PC-9 (cell line): ENCODE measurements around the gene ANK2. TPM values are rescaled to one million over a fixed set of nuclear protein-coding genes. Genes with fewer than 3 reads are reported as not detected.

Source experiments
- BruUV-seq: library from RNA; stranded (reverse); fragments of 400-500 nt; replicated peaks from 2 replicates; lab custom pipeline; 2021; lab: Mats Ljungman, UMichigan
- CTCF ChIA-PET: fragments of 300-600 bp; sonication (Branson Sonifier 250); formaldehyde crosslinking; loops from one replicate; lab custom pipeline; 2022; ENCODE audit warnings: antibody characterized with exemption; lab: Charles Lee
- POLR2A ChIA-PET: fragments of 300-600 bp; sonication (Branson Sonifier 250); formaldehyde crosslinking; loops from one replicate; lab custom pipeline; 2022; ENCODE audit warnings: antibody characterized with exemption; ENCODE audit not compliant: unreplicated experiment; lab: Charles Lee
- DNase-seq, 2 experiments: peaks; one replicate each; pipeline versions ENCODE4 v3.0.0 to v3.0.0-alpha.2; 2015 to 2022; ENCODE audit warnings: mixed read lengths in 1 of 2
- H2AFZ ChIP-seq: fragments of 200-600 bp; sonication (generic); 2 replicates; pipeline ENCODE4 v1.8.1; 2017; ENCODE audit warnings: antibody characterized with exemption
- H3F3A ChIP-seq: fragments of 200-600 bp; sonication (generic); 2 replicates; pipeline ENCODE4 v1.8.1; 2017; ENCODE audit warnings: antibody characterized with exemption, mild to moderate bottlenecking, low read depth; ENCODE audit not compliant: insufficient read depth
- H3K27ac ChIP-seq: fragments of 200-600 bp; sonication (generic); 2 replicates; pipeline ENCODE4 v1.6.1; 2016; ENCODE audit warnings: mixed run types
- H3K27me3 ChIP-seq: fragments of 200-600 bp; sonication (generic); 2 replicates; pipeline ENCODE4 v1.6.1; 2016; ENCODE audit warnings: low read depth, mixed run types; ENCODE audit not compliant: insufficient read depth
- H3K36me3 ChIP-seq: fragments of 200-600 bp; sonication (generic); 2 replicates; pipeline ENCODE4 v1.6.1; 2016; ENCODE audit warnings: low read depth, mixed run types
- H3K4me1 ChIP-seq: fragments of 200-600 bp; sonication (generic); replicated peaks from 2 replicates; pipeline ENCODE4 v1.6.1; 2016; ENCODE audit warnings: mixed run types; ENCODE audit not compliant: insufficient read depth
- H3K4me2 ChIP-seq: fragments of 200-600 bp; sonication (generic); 2 replicates; pipeline ENCODE4 v1.6.1; 2017; ENCODE audit warnings: mixed run types
- H3K4me3 ChIP-seq: fragments of 200-600 bp; sonication (generic); 2 replicates; pipeline ENCODE4 v1.6.1; 2016; ENCODE audit warnings: mixed run types
- H3K79me2 ChIP-seq: fragments of 200-600 bp; sonication (generic); 2 replicates; pipeline ENCODE4 v1.6.1; 2017; ENCODE audit warnings: low read depth, mixed run types
- H3K9me2 ChIP-seq: fragments of 200-600 bp; sonication (generic); 2 replicates; pipeline ENCODE4 v1.8.1; 2017; ENCODE audit warnings: mild to moderate bottlenecking; ENCODE audit not compliant: insufficient read depth
- H3K9me3 ChIP-seq: fragments of 200-600 bp; sonication (generic); 2 replicates; pipeline ENCODE4 v1.8.1; 2016; ENCODE audit warnings: low read depth; ENCODE audit not compliant: insufficient read depth
- H4K20me1 ChIP-seq: fragments of 200-600 bp; sonication (generic); 2 replicates; pipeline ENCODE4 v1.8.1; 2017; ENCODE audit not compliant: insufficient read depth
- EZH2 ChIP-seq: fragments of 200-600 bp; sonication (generic); IDR thresholded peaks from 2 replicates; pipeline ENCODE4 v1.8.0; 2017; ENCODE audit warnings: antibody characterized with exemption, low read depth
- intact Hi-C: fragments of 100-400 bp; cut with micrococcal nuclease; formaldehyde crosslinking; loops from one replicate; pipeline ENCODE4 v1.10.0; 2022; ENCODE audit not compliant: unreplicated experiment
- total RNA-seq: library from RNA; stranded (reverse); gene quantifications from 2 replicates; pipeline ENCODE4 v1.2.3, GENCODE V29; 2021
- TF ChIP-seq, protein P1 (sequence below): fragments of 200-600 bp; sonication (generic); conservative IDR thresholded peaks from 2 replicates; pipeline ENCODE4 v1.6.1; 2017; ENCODE audit warnings: mixed run types, antibody characterized with exemption, mild to moderate bottlenecking, moderate library complexity

Gene ANK2
- total RNA-seq, 1 experiment from 2014 or later: 0.61 TPM

DNA sequence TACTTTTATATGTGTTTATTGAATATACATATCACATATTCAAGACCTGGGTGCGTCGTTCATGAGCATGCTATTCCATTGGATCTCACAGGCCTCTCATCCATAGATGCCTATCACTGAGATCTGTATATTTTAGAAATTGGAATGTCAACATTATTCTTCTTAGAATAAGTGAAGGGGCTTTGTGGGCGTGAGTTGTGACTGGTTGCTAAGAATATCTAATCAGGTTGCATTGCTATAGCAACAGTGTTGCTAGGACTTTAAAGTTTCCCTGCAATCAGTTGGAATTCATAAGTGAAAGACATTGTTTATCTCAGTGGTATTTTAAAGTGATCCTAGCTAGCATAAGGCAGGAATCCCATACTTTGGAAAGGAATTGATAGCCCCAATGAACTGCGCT lies 36.7 kb upstream of the ANK2 start:
- Histone ChIP-seq H3K4me3 (no peak overlapping the region), H3K9me3 (no peaks in the 10 kb centered on the region), H3K36me3 (no peaks in the 10 kb centered on the region), H3K27ac (no peak overlapping the region), H2AFZ (no peak overlapping the region), H3K79me2 (no peaks in the 10 kb centered on the region), H3K9me2 (no peaks in the 10 kb centered on the region), H3F3A (no peaks in the 10 kb centered on the region), H4K20me1 (no peaks in the 10 kb centered on the region), H3K27me3 (no peaks in the 10 kb centered on the region), H3K4me1 (no peaks in the 10 kb centered on the region), H3K4me2 (no peak overlapping the region)
- ChIA-PET CTCF (no interaction called here), POLR2A (no interaction called here)
- intact Hi-C loops: no loop called here
- TF ChIP-seq, protein P1, sequence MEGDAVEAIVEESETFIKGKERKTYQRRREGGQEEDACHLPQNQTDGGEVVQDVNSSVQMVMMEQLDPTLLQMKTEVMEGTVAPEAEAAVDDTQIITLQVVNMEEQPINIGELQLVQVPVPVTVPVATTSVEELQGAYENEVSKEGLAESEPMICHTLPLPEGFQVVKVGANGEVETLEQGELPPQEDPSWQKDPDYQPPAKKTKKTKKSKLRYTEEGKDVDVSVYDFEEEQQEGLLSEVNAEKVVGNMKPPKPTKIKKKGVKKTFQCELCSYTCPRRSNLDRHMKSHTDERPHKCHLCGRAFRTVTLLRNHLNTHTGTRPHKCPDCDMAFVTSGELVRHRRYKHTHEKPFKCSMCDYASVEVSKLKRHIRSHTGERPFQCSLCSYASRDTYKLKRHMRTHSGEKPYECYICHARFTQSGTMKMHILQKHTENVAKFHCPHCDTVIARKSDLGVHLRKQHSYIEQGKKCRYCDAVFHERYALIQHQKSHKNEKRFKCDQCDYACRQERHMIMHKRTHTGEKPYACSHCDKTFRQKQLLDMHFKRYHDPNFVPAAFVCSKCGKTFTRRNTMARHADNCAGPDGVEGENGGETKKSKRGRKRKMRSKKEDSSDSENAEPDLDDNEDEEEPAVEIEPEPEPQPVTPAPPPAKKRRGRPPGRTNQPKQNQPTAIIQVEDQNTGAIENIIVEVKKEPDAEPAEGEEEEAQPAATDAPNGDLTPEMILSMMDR: no peak
- TF ChIP-seq EZH2: no peak
- no peak for DNase-seq
- no TSS peak for BruUV-seq

DNA sequence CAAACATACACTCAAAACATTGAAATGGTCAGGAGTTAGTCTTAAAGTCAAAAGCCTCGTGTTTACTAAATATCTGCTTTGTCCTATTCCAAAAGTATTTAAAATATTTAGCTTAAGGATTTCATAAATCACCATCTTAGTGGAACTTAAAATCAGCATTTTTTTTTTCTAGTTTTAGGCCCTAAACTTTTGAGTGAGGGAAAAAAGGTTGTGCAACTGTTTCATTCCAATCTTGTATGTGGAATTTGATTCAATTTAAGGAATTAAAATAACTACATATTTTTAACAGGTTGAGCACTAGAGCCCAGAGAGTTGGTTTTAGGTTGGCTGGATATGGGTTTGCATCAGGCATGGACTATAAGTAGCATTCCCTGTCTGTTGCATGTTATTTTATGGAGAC lies 35.7 kb upstream of the ANK2 start:
- H3K79me2 ChIP-seq: no peaks in the 10 kb centered on the region
- no peak overlapping the region for H3K4me2 ChIP-seq
- H3K27ac ChIP-seq: no peak overlapping the region
- H3K27me3 ChIP-seq: no peaks in the 10 kb centered on the region
- no peak overlapping the region for H2AFZ ChIP-seq
- intact Hi-C loops: no loop called here
- no peaks in the 10 kb centered on the region for H3K36me3 ChIP-seq
- no peak for TF ChIP-seq EZH2
- TF ChIP-seq, protein P1: no peak
- no peaks in the 10 kb centered on the region for H4K20me1 ChIP-seq
- H3K9me3 ChIP-seq: no peaks in the 10 kb centered on the region
- POLR2A ChIA-PET: no interaction called here
- no peak for DNase-seq
- H3K4me1 ChIP-seq: no peaks in the 10 kb centered on the region
- no TSS peak for BruUV-seq
- no peaks in the 10 kb centered on the region for H3K9me2 ChIP-seq
- H3K4me3 ChIP-seq: no peak overlapping the region
- CTCF ChIA-PET: no interaction called here
- no peaks in the 10 kb centered on the region for H3F3A ChIP-seq

GRCh38 chr4:113016377-113016776 lies 33.1 kb upstream of the ANK2 start:
- Histone ChIP-seq H3K4me3 (no peak overlapping the region), H4K20me1 (no peaks in the 10 kb centered on the region), H3K9me3 (no peaks in the 10 kb centered on the region), H3K4me2 (no peak overlapping the region), H2AFZ (no peak overlapping the region), H3K9me2 (no peaks in the 10 kb centered on the region), H3K36me3 (no peaks in the 10 kb centered on the region), H3K27ac (no peak overlapping the region), H3K27me3 (no peaks in the 10 kb centered on the region), H3F3A (no peaks in the 10 kb centered on the region), H3K79me2 (no peaks in the 10 kb centered on the region), H3K4me1 (no peaks in the 10 kb centered on the region)
- ChIA-PET CTCF (no interaction called here), POLR2A (no interaction called here)
- DNase-seq: no peak
- BruUV-seq: no TSS peak
- intact Hi-C loops: no loop called here
- TF ChIP-seq, protein P1: no peak
- no peak for TF ChIP-seq EZH2
